ENCODE data around the gene CORO2A. TPM values are rescaled to one million over a fixed set of nuclear protein-coding genes. Genes with fewer than 3 reads are reported as not detected.

Gene CORO2A, protein sequence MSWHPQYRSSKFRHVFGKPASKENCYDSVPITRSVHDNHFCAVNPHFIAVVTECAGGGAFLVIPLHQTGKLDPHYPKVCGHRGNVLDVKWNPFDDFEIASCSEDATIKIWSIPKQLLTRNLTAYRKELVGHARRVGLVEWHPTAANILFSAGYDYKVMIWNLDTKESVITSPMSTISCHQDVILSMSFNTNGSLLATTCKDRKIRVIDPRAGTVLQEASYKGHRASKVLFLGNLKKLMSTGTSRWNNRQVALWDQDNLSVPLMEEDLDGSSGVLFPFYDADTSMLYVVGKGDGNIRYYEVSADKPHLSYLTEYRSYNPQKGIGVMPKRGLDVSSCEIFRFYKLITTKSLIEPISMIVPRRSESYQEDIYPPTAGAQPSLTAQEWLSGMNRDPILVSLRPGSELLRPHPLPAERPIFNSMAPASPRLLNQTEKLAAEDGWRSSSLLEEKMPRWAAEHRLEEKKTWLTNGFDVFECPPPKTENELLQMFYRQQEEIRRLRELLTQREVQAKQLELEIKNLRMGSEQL
- total RNA-seq (under 1 TPM; 0.11 to 0.43 (median 0.26) TPM), polyA plus RNA-seq (0.09 TPM)
- long read RNA-seq, donor 1: 0 reads
- long read RNA-seq, donor 2: 0 reads
- long read RNA-seq, donor 3, full-length matches to known transcripts: 1 of 2 reads
- long read RNA-seq, donor 3, partial matches to known transcripts: 0 of 2 reads
- long read RNA-seq, donor 3, other reads (novel, unspliced or antisense): 1 of 2 reads
- long read RNA-seq, donor 4: 0 reads

DNA sequence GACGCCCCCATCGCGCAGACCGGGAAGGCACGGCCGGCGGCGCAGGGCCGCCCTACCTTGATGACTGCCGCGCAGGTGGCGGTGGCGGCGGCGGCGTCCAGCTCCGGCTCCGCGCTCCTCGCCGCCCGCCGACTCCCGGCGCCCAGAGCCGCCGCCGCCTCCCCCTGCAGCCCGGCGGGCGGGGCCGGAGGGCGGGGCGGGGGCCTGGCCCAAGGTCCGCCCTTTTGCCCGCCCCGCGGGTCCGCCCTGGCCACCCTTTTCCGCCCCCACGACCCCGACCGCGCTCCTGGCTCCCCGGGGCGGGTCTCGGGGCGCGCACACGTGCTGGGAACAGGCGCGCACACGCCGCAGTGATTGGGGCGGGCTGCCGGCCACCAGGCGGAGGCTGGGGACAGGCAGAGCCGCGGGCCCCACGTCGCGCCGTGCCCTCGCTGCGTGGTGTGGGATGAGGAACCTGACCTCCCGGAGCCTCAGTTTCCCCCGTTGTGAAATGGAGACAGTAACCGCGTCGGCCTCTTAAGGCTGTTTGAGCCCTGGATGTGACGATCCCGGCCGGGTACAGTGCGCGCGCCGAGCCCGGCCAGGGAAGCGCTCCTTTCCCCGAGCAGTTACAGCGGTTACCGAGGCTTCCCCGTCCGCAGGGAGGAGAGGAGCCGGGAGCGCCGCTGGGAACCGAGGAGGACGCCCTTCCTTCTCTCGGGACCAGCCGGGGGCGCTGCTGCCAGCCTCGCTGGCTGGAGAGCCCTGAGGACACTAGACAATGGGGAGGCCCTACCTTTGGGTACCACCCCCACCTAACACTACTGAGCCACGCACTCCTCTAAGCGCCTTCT lies at the start of gene CORO2A:
Gene CORO2A, minus strand, starts transcription at position 135 of the 833 bp plus-strand sequence. CDS start 34,977 bp downstream, outside the sequence.
- Histone ChIP-seq H3K27ac (ENCODE audit: low read length) (no peak within 1 kb of the TSS), H3K27me3 (ENCODE audit: control insufficient read depth, insufficient read depth) (no peaks in the 10 kb centered on the region), H3K9me3 (ENCODE audit: control insufficient read depth, low read length) (no peaks in the 10 kb centered on the region), H3K4me1 (ENCODE audit: control insufficient read depth, insufficient read depth, low read length) (no peaks in the 10 kb centered on the region), H3K4me3 (ENCODE audit: low read length) (peak within 1 kb of the TSS; percentile 47)
- intact Hi-C loops (cut with DNase I): no loop called here
- DNase-seq: peak; percentile 69 to 91 (median 88)
- WGBS: under 1% methylated on average over 95 of the region's 95 CpGs
- ATAC-seq: peak; percentile 89 to 92

DNA sequence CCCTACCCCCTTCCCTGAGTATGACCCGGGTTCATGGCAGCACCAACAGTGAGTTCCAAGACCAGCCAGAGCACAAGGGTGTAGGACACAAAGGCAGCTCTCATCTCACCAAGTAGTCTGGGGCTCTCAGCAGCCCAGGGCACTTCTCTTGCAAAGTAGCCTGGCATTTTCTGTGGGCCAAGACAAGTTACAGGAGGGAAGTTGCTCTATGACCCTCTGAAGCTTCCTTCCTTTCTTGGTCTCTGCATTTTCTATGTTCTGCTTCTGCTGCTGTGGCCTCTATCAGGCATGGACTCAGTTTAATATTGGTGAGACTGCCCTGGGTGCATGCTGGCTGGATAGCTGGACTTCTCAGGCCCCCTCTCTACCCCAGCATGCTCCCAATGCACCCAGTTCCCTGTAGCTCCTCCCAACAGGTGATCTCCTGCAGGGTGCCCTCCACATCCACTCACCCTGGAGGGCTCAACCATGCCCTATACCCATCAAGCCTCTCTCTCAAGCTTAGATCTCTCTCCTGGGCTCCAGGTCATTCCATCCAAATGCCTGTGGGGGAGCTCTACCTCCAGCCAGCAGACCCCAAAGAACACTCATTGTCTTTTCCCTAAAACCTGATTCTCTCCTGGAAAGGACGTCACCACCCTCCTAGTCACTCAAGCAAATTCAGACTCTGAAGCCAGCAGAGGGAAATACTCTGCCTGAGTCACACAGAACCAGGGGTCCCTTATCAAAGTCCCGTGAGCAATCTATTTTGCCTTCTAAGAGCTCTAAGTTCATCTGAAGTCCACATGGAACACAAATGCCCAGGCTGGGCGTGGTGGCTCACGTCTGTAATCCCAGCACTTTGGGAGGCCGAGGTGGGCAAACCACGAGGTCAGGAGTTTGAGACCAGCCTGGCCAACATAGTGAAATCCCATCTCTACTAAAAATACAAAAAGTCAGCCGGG lies 49.2 kb upstream of the CORO2A start:
- no peaks in the 10 kb centered on the region for H3K9me3 ChIP-seq (ENCODE audit: control insufficient read depth, low read length)
- H3K4me3 ChIP-seq (ENCODE audit: low read length): no peak overlapping the region
- no peak for DNase-seq
- H3K27ac ChIP-seq (ENCODE audit: low read length): no peak overlapping the region
- WGBS: 82% methylated on average over 8 of the region's 8 CpGs
- H3K27me3 ChIP-seq (ENCODE audit: control insufficient read depth, insufficient read depth): no peaks in the 10 kb centered on the region
- intact Hi-C loops (cut with DNase I): no loop called here
- no peak for ATAC-seq
- H3K4me1 ChIP-seq (ENCODE audit: control insufficient read depth, insufficient read depth, low read length): no peaks in the 10 kb centered on the region

DNA sequence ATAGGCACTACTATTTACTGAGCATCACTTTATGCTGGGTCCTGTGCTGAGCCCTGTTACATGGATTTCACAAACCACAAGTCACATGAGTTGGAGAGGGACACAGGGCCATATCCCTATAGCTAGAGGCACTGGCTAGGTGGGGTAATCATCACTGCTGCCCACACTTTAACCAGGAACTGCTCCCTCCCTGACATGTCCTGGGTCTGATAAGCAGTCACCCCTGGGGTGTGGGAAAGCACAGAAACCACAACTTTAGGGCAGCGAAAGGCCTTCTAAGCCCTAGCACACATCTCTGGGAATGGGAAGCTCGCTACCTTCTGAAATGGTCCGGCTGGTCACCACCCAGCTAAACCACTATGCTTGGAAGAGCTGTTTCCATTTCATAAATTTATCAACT lies 48.0 kb upstream of the CORO2A start:
- H3K9me3 ChIP-seq (ENCODE audit: control insufficient read depth, low read length): no peaks in the 10 kb centered on the region
- H3K27me3 ChIP-seq (ENCODE audit: control insufficient read depth, insufficient read depth): no peaks in the 10 kb centered on the region
- intact Hi-C loops (cut with DNase I): no loop called here
- no peak overlapping the region for H3K4me3 ChIP-seq (ENCODE audit: low read length)
- 90% methylated on average over 3 of the region's 3 CpGs for WGBS
- H3K27ac ChIP-seq (ENCODE audit: low read length): no peak overlapping the region
- DNase-seq (no peak), ATAC-seq (no peak)
- no peaks in the 10 kb centered on the region for H3K4me1 ChIP-seq (ENCODE audit: control insufficient read depth, insufficient read depth, low read length)

DNA sequence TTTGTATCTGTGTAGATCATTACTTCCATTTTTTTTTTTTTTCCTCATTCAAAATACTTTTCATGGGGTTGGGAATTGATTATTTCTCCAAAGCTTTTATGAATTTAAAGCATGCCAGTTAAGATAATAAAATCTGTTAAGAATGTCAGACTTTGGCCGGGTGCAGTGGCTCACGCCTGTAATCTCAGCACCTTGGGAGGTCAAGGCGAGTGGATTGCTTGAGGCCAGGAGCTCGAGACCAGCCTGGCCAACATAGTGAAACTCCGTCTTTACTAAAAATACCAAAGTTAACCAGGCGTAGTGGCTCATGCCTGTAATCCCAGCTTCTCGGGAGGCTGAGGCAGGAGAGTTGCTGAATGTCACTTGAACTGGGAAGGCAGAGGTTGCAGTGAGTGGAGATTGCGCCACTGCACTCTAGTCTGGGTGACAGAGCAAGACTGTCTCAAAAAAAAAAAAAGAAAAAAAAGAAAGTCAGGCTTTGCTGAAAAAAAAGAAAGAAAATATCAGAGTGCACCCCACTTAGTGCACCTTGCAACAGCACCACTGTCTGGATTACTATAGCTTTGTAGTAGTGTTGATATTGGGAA lies 44.6 kb upstream of the CORO2A start:
- DNase-seq (no peak), ATAC-seq (no peak)
- Histone ChIP-seq H3K4me1 (ENCODE audit: control insufficient read depth, insufficient read depth, low read length) (no peaks in the 10 kb centered on the region), H3K4me3 (ENCODE audit: low read length) (no peak overlapping the region), H3K27me3 (ENCODE audit: control insufficient read depth, insufficient read depth) (no peaks in the 10 kb centered on the region), H3K9me3 (ENCODE audit: control insufficient read depth, low read length) (no peaks in the 10 kb centered on the region), H3K27ac (ENCODE audit: low read length) (no peak overlapping the region)
- intact Hi-C loops (cut with DNase I): no loop called here
- 88% methylated on average over 8 of the region's 8 CpGs for WGBS

DNA sequence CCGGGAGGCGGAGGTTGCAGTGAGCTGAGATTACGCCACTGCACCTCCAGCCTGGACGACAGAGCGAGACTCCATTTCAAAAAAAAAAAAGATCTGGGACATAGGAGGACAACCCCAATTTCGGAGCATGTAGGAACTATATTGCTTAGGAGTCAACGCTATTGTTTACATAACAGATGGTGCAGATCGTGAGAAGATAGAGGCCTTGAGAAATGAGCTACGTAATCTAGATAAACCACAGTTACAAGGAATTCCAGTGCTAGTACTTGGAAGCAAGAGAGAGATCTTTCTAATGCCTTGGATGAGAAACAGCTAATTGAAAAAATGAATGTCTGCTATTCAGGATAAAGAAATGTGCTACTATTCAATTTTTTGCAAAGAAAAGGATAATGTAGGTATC lies 42.7 kb upstream of the CORO2A start:
- WGBS: 92% methylated on average over 9 of the region's 9 CpGs
- intact Hi-C loops (cut with DNase I): no loop called here
- no peaks in the 10 kb centered on the region for H3K4me1 ChIP-seq (ENCODE audit: control insufficient read depth, insufficient read depth, low read length)
- DNase-seq (no peak), ATAC-seq (no peak)
- H3K27ac ChIP-seq (ENCODE audit: low read length): no peak overlapping the region
- no peaks in the 10 kb centered on the region for H3K9me3 ChIP-seq (ENCODE audit: control insufficient read depth, low read length)
- no peaks in the 10 kb centered on the region for H3K27me3 ChIP-seq (ENCODE audit: control insufficient read depth, insufficient read depth)
- H3K4me3 ChIP-seq (ENCODE audit: low read length): no peak overlapping the region

DNA sequence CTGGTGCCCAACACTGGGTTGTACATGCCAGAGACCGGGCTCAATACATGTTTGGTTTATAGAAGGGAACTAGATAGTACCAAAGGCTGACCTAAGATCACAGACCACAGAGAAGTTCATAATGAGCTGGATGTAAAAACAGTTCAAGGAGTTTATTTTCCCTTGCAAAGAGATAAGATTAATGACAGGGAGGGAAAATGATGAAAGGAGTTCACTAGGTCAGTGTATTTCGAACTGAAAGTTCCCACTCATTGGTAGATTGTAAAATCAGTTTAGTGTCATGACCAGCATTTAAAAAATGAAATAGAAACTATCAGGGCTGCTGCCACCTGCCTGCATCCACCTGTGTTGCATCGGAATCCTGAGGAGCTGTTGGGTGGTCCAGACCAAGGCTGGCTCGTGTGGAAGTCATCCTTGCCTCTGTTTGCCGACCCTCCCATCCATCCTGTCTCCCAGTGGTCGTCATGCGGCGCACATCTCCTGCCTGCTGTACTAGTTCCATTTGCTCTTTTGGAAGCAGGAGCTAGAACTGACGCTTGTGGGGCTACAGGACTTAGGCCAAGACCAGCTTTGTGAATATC lies 41.9 kb upstream of the CORO2A start:
- intact Hi-C loops (cut with DNase I): no loop called here
- DNase-seq (no peak), ATAC-seq (no peak)
- Histone ChIP-seq H3K27ac (ENCODE audit: low read length) (no peak overlapping the region), H3K4me3 (ENCODE audit: low read length) (no peak overlapping the region), H3K27me3 (ENCODE audit: control insufficient read depth, insufficient read depth) (no peaks in the 10 kb centered on the region), H3K4me1 (ENCODE audit: control insufficient read depth, insufficient read depth, low read length) (no peaks in the 10 kb centered on the region), H3K9me3 (ENCODE audit: control insufficient read depth, low read length) (no peaks in the 10 kb centered on the region)
- 78% methylated on average over 9 of the region's 9 CpGs for WGBS

DNA sequence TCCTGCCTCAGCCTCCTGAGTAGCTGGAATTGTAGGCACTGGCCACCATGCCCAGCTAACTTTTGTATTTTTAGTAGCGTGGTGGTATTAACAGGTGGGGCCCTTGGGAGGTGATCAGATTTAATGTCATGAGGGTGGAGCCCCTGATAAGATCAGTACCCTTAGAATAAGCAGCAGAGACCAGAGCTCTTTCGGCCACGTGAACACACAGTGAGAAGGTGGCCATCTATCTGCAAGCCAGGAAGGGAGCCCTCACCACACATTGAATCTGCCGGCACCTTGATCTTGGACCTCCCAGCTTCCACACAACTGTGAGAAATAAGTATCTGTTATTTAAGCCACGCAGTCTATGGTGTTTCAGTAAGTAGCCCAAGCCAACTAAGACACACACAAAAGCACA lies 40.5 kb upstream of the CORO2A start:
- intact Hi-C loops (cut with DNase I): no loop called here
- no peaks in the 10 kb centered on the region for H3K27me3 ChIP-seq (ENCODE audit: control insufficient read depth, insufficient read depth)
- no peak overlapping the region for H3K4me3 ChIP-seq (ENCODE audit: low read length)
- H3K27ac ChIP-seq (ENCODE audit: low read length): no peak overlapping the region
- no peak for ATAC-seq
- no peaks in the 10 kb centered on the region for H3K4me1 ChIP-seq (ENCODE audit: control insufficient read depth, insufficient read depth, low read length)
- H3K9me3 ChIP-seq (ENCODE audit: control insufficient read depth, low read length): no peaks in the 10 kb centered on the region
- WGBS: 94% methylated on average over 5 of the region's 5 CpGs
- DNase-seq: no peak

DNA sequence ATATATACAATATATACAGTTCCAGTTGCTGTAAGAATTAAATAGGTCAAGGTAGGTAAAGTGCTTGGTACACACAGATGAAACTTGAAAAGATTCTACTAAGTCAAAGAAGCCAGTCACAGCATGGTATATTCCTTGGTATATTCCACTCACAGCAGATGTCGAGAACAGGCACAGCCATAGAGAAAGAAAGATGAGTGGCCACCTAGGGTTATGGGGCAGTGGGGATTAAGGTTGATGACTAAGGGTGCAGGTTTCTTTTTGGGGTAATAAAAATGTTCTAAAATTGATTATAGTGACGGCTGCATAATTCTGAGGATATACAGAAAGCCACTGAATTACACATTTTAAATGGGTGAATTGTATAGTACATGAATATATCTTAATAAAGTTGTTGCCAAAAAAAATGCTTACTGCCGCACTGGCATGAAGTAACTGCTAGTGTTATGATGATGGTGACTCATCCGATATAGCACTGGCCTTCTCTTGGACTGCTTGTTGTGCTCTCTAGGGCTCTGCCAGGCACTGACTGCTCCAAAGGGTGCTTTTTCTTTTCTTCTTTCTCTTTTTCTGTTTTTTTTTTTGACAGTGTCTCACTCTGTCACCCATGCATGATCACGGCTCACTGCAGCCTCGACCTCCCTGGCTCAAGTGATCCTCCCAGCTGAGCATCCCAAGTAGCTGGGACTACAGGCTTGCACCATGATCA lies 39.5 kb upstream of the CORO2A start:
- no peak for ATAC-seq
- Histone ChIP-seq H3K27me3 (ENCODE audit: control insufficient read depth, insufficient read depth) (no peaks in the 10 kb centered on the region), H3K9me3 (ENCODE audit: control insufficient read depth, low read length) (no peaks in the 10 kb centered on the region), H3K4me1 (ENCODE audit: control insufficient read depth, insufficient read depth, low read length) (no peaks in the 10 kb centered on the region), H3K4me3 (ENCODE audit: low read length) (no peak overlapping the region), H3K27ac (ENCODE audit: low read length) (no peak overlapping the region)
- 83% methylated on average over 6 of the region's 6 CpGs for WGBS
- no peak for DNase-seq
- intact Hi-C loops (cut with DNase I): no loop called here

DNA sequence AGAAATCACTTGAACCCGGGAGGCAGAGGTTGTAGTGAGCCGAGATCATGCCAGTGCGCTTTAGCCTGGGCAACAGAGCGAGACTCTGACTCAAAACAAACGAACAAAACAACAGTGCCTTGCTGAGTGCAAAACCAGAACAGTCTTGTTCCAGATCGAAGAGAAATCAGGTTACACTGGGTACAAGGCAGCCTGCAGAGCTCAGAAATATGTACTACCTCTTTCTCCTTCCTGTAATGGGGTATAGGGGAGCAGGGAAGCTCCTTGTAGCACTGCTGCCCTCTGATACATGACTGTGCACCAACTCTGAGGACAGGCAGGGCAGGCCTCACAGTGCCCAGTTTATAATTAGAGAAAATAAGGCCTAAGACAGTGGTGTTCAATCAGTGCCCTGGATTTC lies 38.4 kb upstream of the CORO2A start:
- no peak overlapping the region for H3K4me3 ChIP-seq (ENCODE audit: low read length)
- ATAC-seq (no peak), DNase-seq (no peak)
- H3K27ac ChIP-seq (ENCODE audit: low read length): no peak overlapping the region
- 94% methylated on average over 6 of the region's 6 CpGs for WGBS
- no peaks in the 10 kb centered on the region for H3K9me3 ChIP-seq (ENCODE audit: control insufficient read depth, low read length)
- no peaks in the 10 kb centered on the region for H3K27me3 ChIP-seq (ENCODE audit: control insufficient read depth, insufficient read depth)
- H3K4me1 ChIP-seq (ENCODE audit: control insufficient read depth, insufficient read depth, low read length): no peaks in the 10 kb centered on the region
- intact Hi-C loops (cut with DNase I): no loop called here

Measured in right cardiac atrium (tissue), 5 donors.